Endothelial cell of umbilical vein (primary cell): ENCODE measurements around the gene ATP8A2.

Experiments used
- EZH2 ChIP-seq: IDR thresholded peaks from 2 replicates; pipeline ENCODE4 v1.6.1; 2012; ENCODE audit warnings: borderline replicate concordance, low read depth, mild to moderate bottlenecking, moderate library complexity, low read length, inconsistent platforms; ENCODE audit not compliant: severe bottlenecking
- GATA2 ChIP-seq: IDR thresholded peaks from 2 replicates; pipeline ENCODE4 v1.7.0; 2011; ENCODE audit warnings: low read depth, mild to moderate bottlenecking, moderate library complexity, mixed read lengths, low read length; ENCODE audit not compliant: insufficient read length, insufficient read depth
- JUN ChIP-seq: IDR thresholded peaks from 2 replicates; pipeline ENCODE4 v1.6.1; 2011; ENCODE audit warnings: borderline replicate concordance, low read depth; ENCODE audit not compliant: insufficient read length, insufficient read depth
- POLR2A ChIP-seq: IDR thresholded peaks from 2 replicates; pipeline ENCODE4 v1.6.1; 2012; ENCODE audit warnings: low read depth, mild to moderate bottlenecking, control low read depth, low read length
- POLR2AphosphoS5 ChIP-seq: IDR thresholded peaks from 2 replicates; pipeline ENCODE4 v1.6.1; 2012; ENCODE audit warnings: low read depth, mild to moderate bottlenecking, control low read depth, low read length, moderate library complexity; ENCODE audit not compliant: insufficient read depth
- TF ChIP-seq, protein P1 (sequence below), 2 donors: IDR thresholded peaks; 1 replicate in 1 of 2; 2 replicates in 1 of 2; pipeline ENCODE4 v1.5.1; 2011; ENCODE audit warnings: low read length in 2 of 2, mild to moderate bottlenecking in 2 of 2, moderate library complexity in 2 of 2, control low read depth in 1 of 2, inconsistent platforms in 1 of 2, low read depth in 1 of 2; ENCODE audit not compliant: insufficient read depth in 1 of 2; ENCODE audit errors: extremely low read depth in 1 of 2

DNA sequence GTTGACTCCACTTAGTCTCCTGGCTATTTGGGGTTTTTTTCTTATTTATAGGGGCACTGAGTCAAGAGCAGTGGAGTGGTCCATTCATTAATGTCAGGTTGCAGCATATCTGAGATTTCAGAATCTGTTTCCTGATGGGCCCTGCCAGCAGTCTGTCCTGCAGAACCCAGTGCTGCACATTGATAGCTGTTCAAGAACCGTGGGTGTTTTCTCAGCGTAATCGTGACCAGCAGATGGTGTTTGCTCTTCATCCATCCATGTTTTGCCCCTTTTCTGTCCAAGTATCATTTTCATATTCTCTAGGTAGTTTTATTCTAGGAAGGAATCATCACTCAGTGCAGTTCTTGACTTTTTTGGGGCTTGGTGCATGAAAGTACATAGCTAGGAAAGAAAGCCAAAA, 166.5 kb downstream of the ATP8A2 start:
- TF ChIP-seq JUN, result no peak
- TF ChIP-seq POLR2A, result no peak
- TF ChIP-seq, protein P1, sequence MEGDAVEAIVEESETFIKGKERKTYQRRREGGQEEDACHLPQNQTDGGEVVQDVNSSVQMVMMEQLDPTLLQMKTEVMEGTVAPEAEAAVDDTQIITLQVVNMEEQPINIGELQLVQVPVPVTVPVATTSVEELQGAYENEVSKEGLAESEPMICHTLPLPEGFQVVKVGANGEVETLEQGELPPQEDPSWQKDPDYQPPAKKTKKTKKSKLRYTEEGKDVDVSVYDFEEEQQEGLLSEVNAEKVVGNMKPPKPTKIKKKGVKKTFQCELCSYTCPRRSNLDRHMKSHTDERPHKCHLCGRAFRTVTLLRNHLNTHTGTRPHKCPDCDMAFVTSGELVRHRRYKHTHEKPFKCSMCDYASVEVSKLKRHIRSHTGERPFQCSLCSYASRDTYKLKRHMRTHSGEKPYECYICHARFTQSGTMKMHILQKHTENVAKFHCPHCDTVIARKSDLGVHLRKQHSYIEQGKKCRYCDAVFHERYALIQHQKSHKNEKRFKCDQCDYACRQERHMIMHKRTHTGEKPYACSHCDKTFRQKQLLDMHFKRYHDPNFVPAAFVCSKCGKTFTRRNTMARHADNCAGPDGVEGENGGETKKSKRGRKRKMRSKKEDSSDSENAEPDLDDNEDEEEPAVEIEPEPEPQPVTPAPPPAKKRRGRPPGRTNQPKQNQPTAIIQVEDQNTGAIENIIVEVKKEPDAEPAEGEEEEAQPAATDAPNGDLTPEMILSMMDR (IDR thresholded peaks at IDR 0.05; ENCODE audit: extremely low read depth in 1 of 2, insufficient read depth in 1 of 2, low read depth in 1 of 2, low read length in 2 of 2), result no peak
- TF ChIP-seq POLR2AphosphoS5, result no peak
- no peak for TF ChIP-seq GATA2
- no peak for TF ChIP-seq EZH2
